ENCODE results near the gene XG. TPM values are rescaled to one million over a fixed set of nuclear protein-coding genes. Genes with fewer than 3 reads are reported as not detected.
"Not testable (repeated sequence)": the region's sequence is repeated elsewhere in the genome, so short reads cannot be mapped to it uniquely, and the experiment has no call there.

The XG gene
- total and polyA plus RNA-seq, 5 donors from 2014 or later = not detected

DNA sequence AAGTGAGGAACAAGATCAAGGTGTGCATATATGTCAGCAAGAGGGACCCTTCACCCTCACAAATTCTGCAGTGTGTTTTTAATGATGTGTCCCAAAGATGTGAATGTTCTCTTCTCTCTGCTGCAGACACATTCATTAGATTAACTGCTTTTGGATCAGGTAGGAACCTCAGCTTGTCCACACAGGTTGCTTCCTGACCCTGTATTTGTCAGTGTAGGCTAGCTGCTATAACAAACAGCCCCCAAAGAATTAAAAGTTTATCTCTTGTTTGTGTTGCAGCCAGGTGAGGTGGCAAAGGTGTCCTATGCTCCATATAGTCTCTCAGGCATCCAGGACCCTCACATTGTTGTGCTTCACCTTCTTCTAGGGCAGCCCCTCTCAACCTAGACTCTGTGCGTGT lies 17.8 kb downstream of the XG start:
- no peak overlapping the region for H3K27ac ChIP-seq (ENCODE audit: insufficient read depth, low read length, poor library complexity, severe bottlenecking)
- H3K4me1 Mint-ChIP-seq = peaks cover 0 to 2% (median 0%) of the 10 kb centered on the region in 4 donors
- H3K36me3 ChIP-seq (ENCODE audit: control insufficient read depth, insufficient read depth, low read length) = no peaks in the 10 kb centered on the region
- ATAC-seq (ENCODE audit: low read depth in 2 of 2) = no peak
- no peaks in the 10 kb centered on the region for H3K27me3 ChIP-seq (ENCODE audit: control insufficient read depth, insufficient read depth, low read length)
- H3K27ac Mint-ChIP-seq = no peak overlapping the region
- no peak overlapping the region for H3K4me3 Mint-ChIP-seq
- H3K36me3 Mint-ChIP-seq = peaks cover 5% of the 10 kb centered on the region
- H3K4me3 ChIP-seq (ENCODE audit: low read depth, low read length) = no peak overlapping the region
- peaks cover 0 to 10% (median 2%) of the 10 kb centered on the region in 7 donors for H3K9me3 Mint-ChIP-seq
- H3K4me1 ChIP-seq (ENCODE audit: control insufficient read depth, insufficient read depth, low read length, poor library complexity, severe bottlenecking) = no peaks in the 10 kb centered on the region
- H3K9me3 ChIP-seq (ENCODE audit: control insufficient read depth in 2 of 2, low read length in 2 of 2) = peaks cover 0 to under 1% of the 10 kb centered on the region in 2 experiments
- H3K27me3 Mint-ChIP-seq = peaks cover 8% of the 10 kb centered on the region
- no peak for DNase-seq

- not testable (repeated sequence) for H3K4me3 ChIP-seq (ENCODE audit: low read depth, low read length); H3K27ac ChIP-seq (ENCODE audit: insufficient read depth, low read length, poor library complexity, severe bottlenecking); H3K4me1 ChIP-seq (ENCODE audit: control insufficient read depth, insufficient read depth, low read length, poor library complexity, severe bottlenecking); ATAC-seq (ENCODE audit: low read depth in 2 of 2); H3K36me3 Mint-ChIP-seq; H3K4me3 Mint-ChIP-seq; H3K27ac Mint-ChIP-seq; H3K27me3 ChIP-seq (ENCODE audit: control insufficient read depth, insufficient read depth, low read length); H3K36me3 ChIP-seq (ENCODE audit: control insufficient read depth, insufficient read depth, low read length); H3K9me3 ChIP-seq (ENCODE audit: control insufficient read depth in 2 of 2, low read length in 2 of 2); DNase-seq; H3K4me1 Mint-ChIP-seq
- Mint-ChIP-seq H3K27me3 (peaks cover 11% of the 10 kb centered on the region), H3K9me3 (peaks cover 0 to 16% (median 2%) of the 10 kb centered on the region in 7 donors)
Measured at GRCh38 chrX:2773166-2774055, 21.6 kb downstream of the XG start.

GRCh38 chrX:2774057-2774456 lies 22.2 kb downstream of the XG start:
- H3K27me3 ChIP-seq (ENCODE audit: control insufficient read depth, insufficient read depth, low read length) = no peaks in the 10 kb centered on the region
- no peaks in the 10 kb centered on the region for H3K36me3 ChIP-seq (ENCODE audit: control insufficient read depth, insufficient read depth, low read length)
- DNase-seq = no peak
- H3K27me3 Mint-ChIP-seq = peaks cover 16% of the 10 kb centered on the region
- no peaks in the 10 kb centered on the region for H3K4me1 ChIP-seq (ENCODE audit: control insufficient read depth, insufficient read depth, low read length, poor library complexity, severe bottlenecking)
- no peak overlapping the region for H3K27ac ChIP-seq (ENCODE audit: insufficient read depth, low read length, poor library complexity, severe bottlenecking)
- H3K4me3 Mint-ChIP-seq = no peak overlapping the region
- ATAC-seq (ENCODE audit: low read depth in 2 of 2) = no peak
- no peak overlapping the region for H3K27ac Mint-ChIP-seq
- H3K9me3 Mint-ChIP-seq = peaks cover 0 to 15% (median 0%) of the 10 kb centered on the region in 7 donors
- peaks cover 0 to 6% of the 10 kb centered on the region in 2 experiments for H3K9me3 ChIP-seq (ENCODE audit: control insufficient read depth in 2 of 2, low read length in 2 of 2)
- peaks cover 5% of the 10 kb centered on the region for H3K36me3 Mint-ChIP-seq
- no peak overlapping the region for H3K4me3 ChIP-seq (ENCODE audit: low read depth, low read length)
- H3K4me1 Mint-ChIP-seq = no peaks in the 10 kb centered on the region

DNA sequence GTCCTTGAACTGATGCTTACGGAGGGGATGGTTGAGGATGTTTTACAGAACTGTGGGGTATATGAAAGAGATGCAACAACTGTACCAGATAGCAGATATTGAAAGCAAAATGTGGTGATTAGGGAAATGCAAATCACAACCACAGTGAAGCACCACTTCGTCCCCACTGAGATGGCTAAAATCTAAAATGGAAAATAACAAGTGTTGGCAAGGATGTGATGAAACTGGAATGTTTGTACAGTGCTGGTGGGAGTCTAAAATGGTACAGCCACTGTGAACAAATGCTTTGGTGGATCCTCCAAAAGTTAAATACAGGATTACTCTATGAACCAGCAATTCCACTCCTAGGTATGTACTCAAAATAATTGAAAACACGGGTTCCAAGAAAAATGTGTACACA lies 22.9 kb downstream of the XG start:
- Mint-ChIP-seq H3K27me3 (peaks cover 13% of the 10 kb centered on the region), H3K27ac (no peak overlapping the region), H3K9me3 (peaks cover 0 to 15% (median 0%) of the 10 kb centered on the region in 7 donors), H3K36me3 (peaks cover 5% of the 10 kb centered on the region), H3K4me3 (no peak overlapping the region), H3K4me1 (no peaks in the 10 kb centered on the region)
- Histone ChIP-seq H3K9me3 (ENCODE audit: control insufficient read depth in 2 of 2, low read length in 2 of 2) (peaks cover 0 to 6% of the 10 kb centered on the region in 2 experiments), H3K4me3 (ENCODE audit: low read depth, low read length) (no peak overlapping the region), H3K4me1 (ENCODE audit: control insufficient read depth, insufficient read depth, low read length, poor library complexity, severe bottlenecking) (no peaks in the 10 kb centered on the region), H3K27me3 (ENCODE audit: control insufficient read depth, insufficient read depth, low read length) (no peaks in the 10 kb centered on the region), H3K27ac (ENCODE audit: insufficient read depth, low read length, poor library complexity, severe bottlenecking) (no peak overlapping the region), H3K36me3 (ENCODE audit: control insufficient read depth, insufficient read depth, low read length) (no peaks in the 10 kb centered on the region)
- no peak for ATAC-seq (ENCODE audit: low read depth in 2 of 2)
- no peak for DNase-seq

GRCh38 chrX:2780472-2781225 lies 28.8 kb downstream of the XG start:
- not testable (repeated sequence) for H3K27me3 ChIP-seq (ENCODE audit: control insufficient read depth, insufficient read depth, low read length); H3K36me3 Mint-ChIP-seq; H3K4me1 ChIP-seq (ENCODE audit: control insufficient read depth, insufficient read depth, low read length, poor library complexity, severe bottlenecking); H3K36me3 ChIP-seq (ENCODE audit: control insufficient read depth, insufficient read depth, low read length); H3K27ac Mint-ChIP-seq; H3K9me3 Mint-ChIP-seq; H3K27ac ChIP-seq (ENCODE audit: insufficient read depth, low read length, poor library complexity, severe bottlenecking); H3K4me3 ChIP-seq (ENCODE audit: low read depth, low read length); H3K9me3 ChIP-seq (ENCODE audit: control insufficient read depth in 2 of 2, low read length in 2 of 2); ATAC-seq (ENCODE audit: low read depth in 2 of 2); DNase-seq; H3K4me1 Mint-ChIP-seq
- peak overlapping the region in 1 of 4 donors; percentile 24 for H3K4me3 Mint-ChIP-seq
- peaks cover 16% of the 10 kb centered on the region for H3K27me3 Mint-ChIP-seq

GRCh38 chrX:2781226-2781571 lies 29.4 kb downstream of the XG start:
- no peak for ATAC-seq (ENCODE audit: low read depth in 2 of 2)
- Histone ChIP-seq H3K27ac (ENCODE audit: insufficient read depth, low read length, poor library complexity, severe bottlenecking) (no peak overlapping the region), H3K4me3 (ENCODE audit: low read depth, low read length) (no peak overlapping the region), H3K9me3 (ENCODE audit: control insufficient read depth in 2 of 2, low read length in 2 of 2) (no peaks in the 10 kb centered on the region), H3K4me1 (ENCODE audit: control insufficient read depth, insufficient read depth, low read length, poor library complexity, severe bottlenecking) (no peaks in the 10 kb centered on the region), H3K27me3 (ENCODE audit: control insufficient read depth, insufficient read depth, low read length) (no peaks in the 10 kb centered on the region), H3K36me3 (ENCODE audit: control insufficient read depth, insufficient read depth, low read length) (no peaks in the 10 kb centered on the region)
- no peak overlapping the region for H3K27ac Mint-ChIP-seq
- no peaks in the 10 kb centered on the region for H3K36me3 Mint-ChIP-seq
- H3K4me3 Mint-ChIP-seq = peak overlapping the region in 1 of 4 donors; percentile 24
- DNase-seq = no peak
- peaks cover 0 to 4% (median 0%) of the 10 kb centered on the region in 7 donors for H3K9me3 Mint-ChIP-seq
- peaks cover 16% of the 10 kb centered on the region for H3K27me3 Mint-ChIP-seq
- H3K4me1 Mint-ChIP-seq = peaks cover 0 to 10% (median 3%) of the 10 kb centered on the region in 4 donors

DNA sequence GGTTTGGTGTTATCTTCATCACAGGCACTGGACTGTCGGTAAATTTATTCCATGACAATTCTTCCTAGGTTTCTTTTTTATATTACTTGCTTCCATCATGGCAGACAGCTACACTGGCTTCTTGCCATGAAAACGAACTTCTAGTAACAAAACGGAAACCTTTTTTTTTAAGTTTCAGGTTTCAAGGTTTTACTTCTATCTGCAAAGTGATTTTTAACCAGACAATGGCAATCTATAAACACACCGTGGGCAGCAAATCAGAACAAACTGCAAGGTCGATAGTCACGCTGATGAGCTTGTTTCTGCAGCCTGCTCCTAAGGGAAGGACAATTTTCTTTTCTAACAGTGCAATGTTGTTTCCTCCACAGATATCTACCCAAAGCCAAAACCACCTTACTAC lies 29.9 kb downstream of the XG start:
- H3K4me1 Mint-ChIP-seq = peaks cover 0 to 10% (median 3%) of the 10 kb centered on the region in 4 donors
- Histone ChIP-seq H3K27ac (ENCODE audit: insufficient read depth, low read length, poor library complexity, severe bottlenecking) (no peak overlapping the region), H3K4me3 (ENCODE audit: low read depth, low read length) (no peak overlapping the region), H3K36me3 (ENCODE audit: control insufficient read depth, insufficient read depth, low read length) (no peaks in the 10 kb centered on the region), H3K4me1 (ENCODE audit: control insufficient read depth, insufficient read depth, low read length, poor library complexity, severe bottlenecking) (no peaks in the 10 kb centered on the region), H3K27me3 (ENCODE audit: control insufficient read depth, insufficient read depth, low read length) (no peaks in the 10 kb centered on the region), H3K9me3 (ENCODE audit: control insufficient read depth in 2 of 2, low read length in 2 of 2) (no peaks in the 10 kb centered on the region)
- H3K9me3 Mint-ChIP-seq = peaks cover 0 to 4% (median 0%) of the 10 kb centered on the region in 7 donors
- ATAC-seq (ENCODE audit: low read depth in 2 of 2) (no peak), DNase-seq (no peak)
- peaks cover 16% of the 10 kb centered on the region for H3K27me3 Mint-ChIP-seq
- peak overlapping the region in 1 of 4 donors; percentile 48 for H3K4me3 Mint-ChIP-seq
- H3K36me3 Mint-ChIP-seq = no peaks in the 10 kb centered on the region
- peak overlapping the region in 1 of 3 donors; percentile 11 for H3K27ac Mint-ChIP-seq

Measured in CD4-positive, CD25-positive, alpha-beta regulatory T cell (primary cell).